Erythroblast (primary cell): ENCODE data around the gene NCS1.

Experiments
- GATA1 ChIP-seq: IDR thresholded peaks from 2 replicates; pipeline ENCODE4 v1.6.1; 2011; ENCODE audit warnings: low read depth, mild to moderate bottlenecking, control low read depth, low read length, moderate library complexity
- POLR2A ChIP-seq: IDR thresholded peaks from 2 replicates; pipeline ENCODE4 v1.6.1; 2011; ENCODE audit warnings: mild to moderate bottlenecking, low read length

- TF ChIP-seq POLR2A (no peak), GATA1 (no peak)
Measured at GRCh38 chr9:130264414-130265350, 92.5 kb downstream of the NCS1 start.
